ENCODE measurements around the gene ABCC3.

ABCC3 gene

GRCh38 chr17:50710650-50711049 lies 76.0 kb downstream of the ABCC3 start:
- no peak overlapping the region for H3K27ac ChIP-seq
- TF ChIP-seq CTCF (IDR thresholded peaks at IDR 0.05) (no peak), ZFX (IDR thresholded peaks at IDR 0.05; ENCODE audit: borderline replicate concordance) (no peak)

GRCh38 chr17:50712641-50713040 lies 78.0 kb downstream of the ABCC3 start:
- TF ChIP-seq ZFX (IDR thresholded peaks at IDR 0.05; ENCODE audit: borderline replicate concordance) (no peak), CTCF (IDR thresholded peaks at IDR 0.05) (no peak)

GRCh38 chr17:50715471-50715870 lies 80.8 kb downstream of the ABCC3 start:
- no peak for TF ChIP-seq ZFX (IDR thresholded peaks at IDR 0.05; ENCODE audit: borderline replicate concordance)
- no peak for TF ChIP-seq CTCF (IDR thresholded peaks at IDR 0.05)
- no peak overlapping the region for H3K27ac ChIP-seq

More at GRCh38 chr17:50712641-50713040, 78.0 kb downstream of the ABCC3 start:
- no peak overlapping the region for H3K27ac ChIP-seq

- no peak for TF ChIP-seq CTCF (IDR thresholded peaks at IDR 0.05)
- TF ChIP-seq ZFX (IDR thresholded peaks at IDR 0.05; ENCODE audit: borderline replicate concordance) = no peak
- H3K27ac ChIP-seq = peak within 1 kb of the TSS; percentile 97
These were observed 84.7 kb downstream of the ABCC3 start, which contains the start of gene LUC7L3 for GRCh38 chr17:50719144-50719923. Gene LUC7L3 (plus strand): TSS chr17:50719603. CDS start chr17:50719733, 130 bp downstream.

GRCh38 chr17:50719924-50720794 lies 85.5 kb downstream of the ABCC3 start:
- peak overlapping the region; percentile 97 for H3K27ac ChIP-seq
- TF ChIP-seq CTCF (IDR thresholded peaks at IDR 0.05) = no peak
- TF ChIP-seq ZFX (IDR thresholded peaks at IDR 0.05; ENCODE audit: borderline replicate concordance) = no peak

GRCh38 chr17:50721194-50722010 lies 86.7 kb downstream of the ABCC3 start:
- peak overlapping the region; percentile 97; the same call in 1 of the 2 replicates for H3K27ac ChIP-seq
- no peak for TF ChIP-seq ZFX (IDR thresholded peaks at IDR 0.05; ENCODE audit: borderline replicate concordance)
- TF ChIP-seq CTCF (IDR thresholded peaks at IDR 0.05) = no peak

Data from 22Rv1 (cell line).